Stimulated activated CD8-positive, alpha-beta memory T cell treated with anti-CD3 and anti-CD28 coated beads, Interleukin-7, amount 100 ng/mL, for 24 hours (primary cell): Measurements from ENCODE around the gene PPP2R2D.
"Not testable (repeated sequence)": the region's sequence is repeated elsewhere in the genome, so short reads cannot be mapped to it uniquely, and the experiment has no call there.

Source experiments
- DNase-seq: peaks from one replicate; pipeline ENCODE4 v3.0.0-alpha.2; 2020; ENCODE audit warnings: low read depth

The PPP2R2D gene

GRCh38 chr10:131949041-131949862, 48.4 kb downstream of the PPP2R2D start:
- DNase-seq = no peak

DNA sequence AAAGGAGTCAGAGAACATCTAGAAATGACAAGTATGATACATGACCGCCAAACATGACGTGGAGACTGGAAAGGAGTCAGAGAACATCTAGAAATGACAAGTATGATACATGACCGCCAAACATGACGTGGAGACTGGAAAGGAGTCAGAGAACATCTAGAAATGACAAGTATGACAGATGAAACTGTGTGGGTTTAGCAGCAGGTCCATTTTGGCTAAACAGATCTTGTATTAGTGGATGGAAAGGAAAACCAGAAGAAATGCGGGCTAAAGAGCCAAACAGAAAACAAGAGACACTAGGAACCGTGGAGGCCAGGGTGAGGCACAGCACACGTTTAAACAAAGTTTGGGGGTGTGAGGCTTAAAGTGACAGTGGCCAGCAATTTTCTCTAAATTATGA, 49.1 kb downstream of the PPP2R2D start:
- not testable (repeated sequence) for DNase-seq

DNA sequence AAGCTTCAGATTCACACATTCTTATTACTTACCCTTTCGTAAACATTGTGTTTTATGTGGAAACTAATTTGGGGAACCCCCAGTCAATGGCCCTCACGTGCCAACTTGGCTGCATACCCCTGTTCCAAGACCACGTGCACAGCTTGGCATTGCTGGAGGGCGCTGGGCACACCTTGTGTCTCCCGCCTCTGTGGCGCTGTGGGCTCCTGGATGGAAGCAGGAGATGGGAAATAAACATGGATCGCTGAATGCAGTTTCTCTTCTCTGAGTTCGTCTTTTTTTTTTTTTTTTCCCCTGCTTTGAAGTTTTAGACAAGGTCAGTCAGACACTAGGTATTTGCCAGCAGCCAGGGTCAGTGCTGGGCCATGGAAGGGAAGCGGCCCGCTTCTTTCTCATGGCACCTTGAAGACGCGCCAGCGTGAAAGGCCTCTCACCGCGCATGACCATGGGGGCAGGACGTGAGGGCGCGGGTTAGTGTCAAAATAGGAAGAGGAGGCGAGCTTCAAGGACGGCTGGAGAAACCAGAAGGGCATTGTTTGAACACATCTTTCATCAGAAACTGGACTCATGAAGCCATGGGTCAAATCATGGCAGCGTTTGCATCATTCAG, 53.7 kb downstream of the PPP2R2D start:
- no peak for DNase-seq

- DNase-seq = no peak
These were observed 55.0 kb downstream of the PPP2R2D start for GRCh38 chr10:131955591-131956340.

- DNase-seq = no peak
These were observed 59.0 kb downstream of the PPP2R2D start for GRCh38 chr10:131959841-131960240.

GRCh38 chr10:131960631-131961046, 59.8 kb downstream of the PPP2R2D start:
- no peak for DNase-seq

- DNase-seq = no peak
These were observed 60.4 kb downstream of the PPP2R2D start for GRCh38 chr10:131961047-131961776.

DNA sequence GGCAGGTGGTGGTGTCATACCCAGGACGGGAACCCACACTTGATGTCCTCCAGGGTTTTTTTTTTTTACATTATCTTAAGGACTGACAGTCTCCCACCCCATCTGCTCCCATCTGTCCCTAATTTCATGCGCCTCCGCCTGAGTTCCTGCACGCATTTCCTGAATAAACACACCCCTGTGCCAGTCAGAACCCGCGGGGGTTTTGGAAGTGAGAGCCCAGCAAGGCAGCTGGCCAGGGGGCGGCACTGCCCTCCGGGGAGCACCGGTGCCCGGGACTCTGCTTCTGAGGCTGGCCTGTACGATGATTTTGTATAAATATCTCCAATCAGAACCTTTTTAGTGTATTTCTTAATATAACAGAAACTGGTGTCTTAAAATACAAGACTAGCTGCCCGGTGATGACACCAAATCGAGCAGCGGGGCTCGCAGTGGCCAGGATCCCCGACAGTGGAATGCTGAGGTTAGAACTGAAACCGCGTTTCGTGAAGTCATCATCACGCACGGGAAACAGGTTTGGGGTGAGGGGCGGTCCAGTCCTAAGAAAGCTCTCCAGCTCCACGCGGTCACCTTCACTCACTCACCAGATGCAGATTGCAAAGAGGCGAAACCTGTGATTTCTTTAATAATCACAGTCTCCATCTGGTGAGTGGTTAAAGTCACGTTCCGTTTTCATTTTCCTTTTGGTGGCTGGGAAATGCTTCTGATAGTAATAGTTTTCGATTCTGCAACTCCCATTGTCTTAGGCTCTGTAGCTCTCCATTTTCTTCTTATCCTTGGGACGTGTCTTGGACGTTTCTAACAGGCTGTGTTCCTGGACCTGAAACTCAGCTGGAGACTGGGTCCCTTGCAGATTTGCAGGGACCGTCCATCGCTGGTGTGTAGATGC, 61.2 kb downstream of the PPP2R2D start:
- no peak for DNase-seq

- no peak for DNase-seq
These were observed 62.5 kb downstream of the PPP2R2D start for GRCh38 chr10:131963350-131963749.

DNA sequence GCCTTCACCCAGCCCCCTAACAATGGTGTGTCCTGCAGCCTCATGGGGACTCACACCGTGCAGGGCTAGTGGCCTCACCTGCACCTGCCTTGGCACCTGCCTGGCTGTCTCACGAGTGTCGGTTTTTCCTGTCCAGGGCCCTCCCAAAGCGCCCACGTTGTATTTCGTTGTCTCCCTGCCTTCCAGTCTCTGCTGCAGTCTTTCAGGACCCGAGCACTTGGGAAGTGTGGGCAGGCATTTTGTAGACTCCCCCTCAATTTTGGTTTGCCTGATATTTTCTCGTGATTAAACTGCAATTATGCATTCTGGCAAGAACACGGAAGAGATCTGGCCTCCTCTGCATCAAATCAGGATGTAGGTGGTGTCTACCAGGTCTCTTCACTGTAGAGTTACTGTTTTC, 63.0 kb downstream of the PPP2R2D start:
- no peak for DNase-seq

GRCh38 chr10:131964298-131964697, 63.5 kb downstream of the PPP2R2D start:
- DNase-seq = no peak

DNA sequence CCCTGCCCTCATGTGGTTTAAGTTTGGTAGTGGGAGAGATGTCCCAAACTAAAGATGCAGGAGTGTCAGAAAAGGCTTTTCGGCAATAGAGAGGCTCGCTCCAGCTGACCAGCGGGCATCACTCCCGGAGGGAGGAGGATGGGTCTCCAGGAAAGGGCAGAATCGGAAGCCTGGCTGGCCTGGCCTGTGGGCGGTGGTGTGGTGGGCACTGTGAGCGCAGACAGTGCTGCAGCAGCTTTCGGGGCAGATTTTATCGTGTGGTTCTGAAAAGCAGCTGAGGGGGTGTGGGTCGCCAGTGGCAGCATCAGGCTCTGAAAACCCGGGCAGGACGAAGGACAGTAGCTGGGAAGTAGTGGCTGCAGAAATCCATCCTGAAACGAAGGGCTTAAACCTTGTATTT, 68.1 kb downstream of the PPP2R2D start:
- DNase-seq = no peak

DNA sequence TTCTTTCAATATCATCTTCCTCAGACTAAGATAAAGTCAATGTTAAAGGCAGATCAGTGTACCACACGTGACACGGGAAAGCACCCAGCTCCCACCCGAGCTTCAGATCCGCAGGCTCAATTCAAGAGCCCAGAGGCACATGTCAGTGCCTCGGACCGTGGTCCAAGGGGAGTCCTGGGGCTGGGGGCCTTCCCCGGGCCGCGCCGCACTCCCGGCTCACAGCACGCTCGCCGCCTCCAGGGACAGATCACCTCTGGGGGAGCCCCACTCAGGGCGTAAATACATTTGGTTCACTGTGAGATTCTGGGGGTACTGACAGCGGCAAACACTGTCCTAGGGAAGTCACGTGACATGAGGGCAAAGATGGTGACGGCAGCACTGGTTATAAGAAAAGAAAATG, 70.1 kb downstream of the PPP2R2D start:
- DNase-seq = no peak

GRCh38 chr10:131971591-131971990, 70.8 kb downstream of the PPP2R2D start:
- no peak for DNase-seq

DNA sequence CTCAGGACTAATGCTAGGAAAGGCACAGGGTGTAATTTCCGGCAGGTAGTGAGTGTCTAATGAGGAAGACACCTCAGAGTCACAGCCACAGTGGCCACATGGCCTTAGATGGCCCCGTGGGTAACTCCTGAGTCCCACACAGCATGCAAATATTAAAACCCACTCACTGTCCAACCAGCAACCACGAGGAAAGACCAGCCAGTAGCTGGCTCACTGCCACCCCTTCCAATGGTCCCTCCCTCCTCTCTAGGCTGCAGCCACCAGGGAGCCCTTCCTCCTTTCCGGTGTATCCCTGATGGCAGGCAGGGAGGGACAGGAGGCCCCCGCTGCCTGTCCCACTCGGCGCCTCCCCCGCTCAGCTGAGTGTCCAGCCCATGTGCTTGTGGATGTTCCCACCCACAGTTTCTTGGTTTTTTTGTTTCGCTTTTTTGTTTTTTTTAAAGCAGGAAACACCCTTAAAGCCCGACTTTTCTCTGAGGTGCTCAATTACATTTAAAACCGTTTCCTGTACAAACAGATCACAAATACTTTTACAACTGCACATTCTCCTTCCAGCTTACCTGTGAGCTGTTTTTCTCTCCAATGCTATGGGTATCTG, 71.8 kb downstream of the PPP2R2D start:
- DNase-seq = no peak

DNA sequence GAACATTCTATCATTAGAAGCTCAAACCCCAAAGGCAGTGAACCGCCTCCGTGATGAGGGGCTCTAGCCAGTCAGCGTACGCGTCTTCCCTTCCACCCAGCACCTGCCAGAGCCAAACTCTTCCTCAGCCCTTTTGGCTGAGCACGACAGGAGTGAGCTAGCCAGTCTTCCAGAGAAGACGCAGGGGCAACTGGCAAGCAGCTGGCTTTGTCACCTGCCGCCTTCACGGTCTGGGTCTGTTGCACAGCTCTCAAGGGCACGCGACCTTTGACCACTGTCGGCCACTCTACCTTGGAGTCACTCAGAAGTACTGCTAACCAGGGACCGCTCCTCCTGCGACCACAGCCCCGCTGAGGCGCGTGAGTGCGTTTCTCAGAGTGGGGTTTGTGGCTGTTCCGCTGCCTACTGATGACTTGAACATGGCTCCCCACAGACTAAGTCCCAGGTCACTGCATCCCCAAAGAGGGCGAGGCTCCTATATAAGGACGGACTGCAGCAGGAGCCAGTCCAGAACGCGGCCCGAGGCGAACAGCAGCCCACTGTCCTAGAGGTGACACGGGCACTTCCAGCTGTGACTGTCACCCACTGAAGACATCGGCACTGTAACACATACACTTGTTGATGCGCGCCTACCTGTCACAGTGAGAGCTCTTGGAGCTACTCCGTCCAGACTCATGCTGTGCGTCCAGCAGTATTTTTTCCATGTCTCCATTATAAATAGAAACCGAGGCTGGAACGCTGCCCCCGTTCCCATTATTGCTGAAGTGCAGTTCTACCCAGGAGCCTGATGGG, 72.5 kb downstream of the PPP2R2D start:
- no peak for DNase-seq

DNA sequence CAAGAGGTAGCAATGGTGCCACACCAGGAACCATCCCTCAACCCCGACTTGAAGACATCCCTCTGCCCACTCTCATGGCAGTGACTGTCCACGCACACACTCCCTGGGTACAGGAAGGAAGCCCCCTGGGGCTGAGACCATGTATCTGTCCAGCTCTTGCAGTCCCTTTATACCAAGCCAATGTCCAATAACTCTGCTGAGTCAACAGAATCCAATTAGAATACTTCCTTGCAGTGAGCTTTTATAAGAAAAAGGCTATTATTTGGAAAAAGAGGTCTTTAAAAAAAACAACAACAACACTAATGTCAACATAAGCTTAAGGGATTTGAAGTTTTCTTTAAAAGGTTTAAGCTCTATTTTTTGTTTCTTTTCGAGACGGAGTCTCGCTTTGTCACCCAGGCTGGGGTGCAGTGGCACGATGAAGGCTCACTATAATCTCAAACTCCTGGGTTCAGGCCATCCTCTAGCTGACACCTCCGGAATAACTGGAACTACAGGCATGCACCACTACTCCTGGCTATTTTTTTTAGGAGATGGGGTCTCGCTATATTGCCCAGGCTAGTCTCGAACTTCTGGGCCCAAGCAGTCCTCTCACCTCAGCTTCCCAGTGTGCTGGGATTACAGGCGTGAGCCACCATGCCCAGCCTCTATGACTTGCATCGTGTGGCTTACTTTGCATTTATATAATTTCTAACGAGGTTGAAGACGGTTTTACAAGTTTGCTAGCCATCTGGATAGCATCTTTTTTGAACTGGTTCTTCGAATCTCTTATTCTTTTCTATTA, 73.4 kb downstream of the PPP2R2D start:
- DNase-seq = no peak

- no peak for DNase-seq
These were observed 74.2 kb downstream of the PPP2R2D start for GRCh38 chr10:131975003-131975402.

DNA sequence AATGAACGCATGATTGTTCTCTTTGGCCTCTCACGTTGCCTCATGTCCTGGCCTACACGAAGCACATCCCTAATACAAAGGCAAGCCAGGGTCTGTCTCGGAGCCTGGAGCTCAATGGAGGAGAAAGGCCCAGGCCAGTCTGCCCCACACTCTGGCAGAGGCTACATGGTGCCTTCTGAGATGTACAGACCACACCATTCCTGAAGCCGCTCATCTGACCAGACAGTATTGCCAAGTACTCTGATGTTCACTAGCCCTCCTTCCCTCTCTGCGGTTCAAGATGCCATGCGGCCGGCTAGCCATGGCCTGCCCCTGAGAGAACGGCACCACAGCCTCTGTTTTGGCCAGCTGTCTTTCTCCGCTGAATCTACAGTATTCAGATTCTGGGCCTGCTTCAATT, 75.0 kb downstream of the PPP2R2D start:
- no peak for DNase-seq
